Kidney (tissue), 14 donors: ENCODE data around the gene WWOX. TPM values are rescaled to one million over a fixed set of nuclear protein-coding genes. Genes with fewer than 3 reads are reported as not detected.
A peak's percentile ranks its signal among the peaks of the same experiment; 100 is the strongest.

Source experiments
- DNase-seq, 5 donors: peaks; one replicate each; pipeline ENCODE4 v3.0.0-alpha.2; 2013 to 2020
- FAIRE-seq: peaks from 2 replicates; lab custom pipeline; 2012; peaks lifted over from hg19 to GRCh38; lab: Jason Lieb, UNC
- H3K27ac ChIP-seq, 2 donors: one replicate each; pipeline ENCODE4 v1.7.0; 2013; ENCODE audit warnings: low read depth in 2 of 2, low read length in 2 of 2, inconsistent platforms in 1 of 2
- H3K27me3 ChIP-seq: one replicate; pipeline ENCODE4 v1.7.1; 2013; ENCODE audit warnings: low read length, inconsistent platforms; ENCODE audit not compliant: control insufficient read depth, insufficient read depth
- H3K36me3 ChIP-seq, 3 donors: one replicate each; pipeline versions ENCODE4 v1.7.0 to v1.7.1; 2013; ENCODE audit warnings: low read length in 3 of 3, control low read depth in 1 of 3, inconsistent platforms in 1 of 3; ENCODE audit not compliant: insufficient read depth in 3 of 3, control insufficient read depth in 2 of 3
- H3K4me1 ChIP-seq, 3 donors: one replicate each; pipeline versions ENCODE4 v1.7.0 to v1.7.1; 2013; ENCODE audit warnings: low read length in 3 of 3, inconsistent platforms in 1 of 3, low read depth in 1 of 3; ENCODE audit not compliant: control insufficient read depth in 2 of 3, insufficient read depth in 2 of 3
- H3K4me3 ChIP-seq, 3 donors: one replicate each; pipeline versions ENCODE4 v1.7.0 to v1.8.1; 2013; ENCODE audit warnings: low read length in 3 of 3, control low read depth in 1 of 3, inconsistent platforms in 1 of 3
- H3K9ac ChIP-seq, 3 donors: one replicate each; pipeline versions ENCODE4 v1.7.0 to v1.7.1; 2013; ENCODE audit warnings: low read length in 3 of 3, control low read depth in 1 of 3, inconsistent platforms in 1 of 3
- H3K9me3 ChIP-seq, 3 donors: one replicate each; pipeline versions ENCODE4 v1.7.0 to v1.7.1; 2013; ENCODE audit warnings: low read length in 3 of 3, control low read depth in 1 of 3, inconsistent platforms in 1 of 3; ENCODE audit not compliant: control insufficient read depth in 2 of 3, insufficient read depth in 1 of 3
- intact Hi-C: fragments of 100-400 bp; cut with DNase I; formaldehyde crosslinking; loops from one replicate; pipeline ENCODE4 v1.11.1; 2022
- polyA plus RNA-seq: library from polyadenylated mRNA; stranded (reverse); fragments of 350-450 nt; fragmentation: Illumina TruSeq; extraction: RNeasy Lipid Tissue Mini Kit (QIAGEN cat#74804); gene quantifications from one replicate; pipeline ENCODE4 v1.2.3, GENCODE V29; 2014; ENCODE audit warnings: low read depth, low replicate concordance; ENCODE audit not compliant: insufficient read depth
- total RNA-seq: library from RNA; stranded (reverse); fragmentation: NEBNext Ultra II Directional; extraction: Animal tissue kit (Norgen Biotek cat#: 25700); gene quantifications from one replicate; pipeline ENCODE4 v1.2.1, GENCODE V29; 2021
- TF ChIP-seq, protein P1 (sequence below): IDR thresholded peaks from 3 replicates; pipeline ENCODE4 v1.5.1; 2012; ENCODE audit warnings: mild to moderate bottlenecking, moderate library complexity, borderline replicate concordance; ENCODE audit not compliant: insufficient read depth; ENCODE audit errors: extremely low read depth
- donor health status: control.
- donor health status: control.
- donor health status: control.
- donor health status: control.
- donor health status: control.
- donor health status: DM: yes; HTN: yes; CAD: no.
- donor health status: Normal renal cell carcinoma (clear cell type).

Gene WWOX
- total and polyA plus RNA-seq, 2 donors from 2014 or later: 22.5 to 30.3 TPM

- TF ChIP-seq, protein P1, sequence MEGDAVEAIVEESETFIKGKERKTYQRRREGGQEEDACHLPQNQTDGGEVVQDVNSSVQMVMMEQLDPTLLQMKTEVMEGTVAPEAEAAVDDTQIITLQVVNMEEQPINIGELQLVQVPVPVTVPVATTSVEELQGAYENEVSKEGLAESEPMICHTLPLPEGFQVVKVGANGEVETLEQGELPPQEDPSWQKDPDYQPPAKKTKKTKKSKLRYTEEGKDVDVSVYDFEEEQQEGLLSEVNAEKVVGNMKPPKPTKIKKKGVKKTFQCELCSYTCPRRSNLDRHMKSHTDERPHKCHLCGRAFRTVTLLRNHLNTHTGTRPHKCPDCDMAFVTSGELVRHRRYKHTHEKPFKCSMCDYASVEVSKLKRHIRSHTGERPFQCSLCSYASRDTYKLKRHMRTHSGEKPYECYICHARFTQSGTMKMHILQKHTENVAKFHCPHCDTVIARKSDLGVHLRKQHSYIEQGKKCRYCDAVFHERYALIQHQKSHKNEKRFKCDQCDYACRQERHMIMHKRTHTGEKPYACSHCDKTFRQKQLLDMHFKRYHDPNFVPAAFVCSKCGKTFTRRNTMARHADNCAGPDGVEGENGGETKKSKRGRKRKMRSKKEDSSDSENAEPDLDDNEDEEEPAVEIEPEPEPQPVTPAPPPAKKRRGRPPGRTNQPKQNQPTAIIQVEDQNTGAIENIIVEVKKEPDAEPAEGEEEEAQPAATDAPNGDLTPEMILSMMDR: no peak
- no peak overlapping the region for H3K27ac ChIP-seq
- no peaks in the 10 kb centered on the region for H3K36me3 ChIP-seq
- intact Hi-C loops: no loop called here
- DNase-seq (no peak), FAIRE-seq (no peak)
- no peak overlapping the region for H3K4me3 ChIP-seq
- peaks cover 1 to 3% (median 3%) of the 10 kb centered on the region in 3 donors for H3K9me3 ChIP-seq
- peaks cover 0 to 8% (median 3%) of the 10 kb centered on the region in 3 donors for H3K4me1 ChIP-seq
- H3K27me3 ChIP-seq: no peaks in the 10 kb centered on the region
- no peak overlapping the region for H3K9ac ChIP-seq
Observed at GRCh38 chr16:79162977-79163376, 1063.5 kb downstream of the WWOX start.

DNA sequence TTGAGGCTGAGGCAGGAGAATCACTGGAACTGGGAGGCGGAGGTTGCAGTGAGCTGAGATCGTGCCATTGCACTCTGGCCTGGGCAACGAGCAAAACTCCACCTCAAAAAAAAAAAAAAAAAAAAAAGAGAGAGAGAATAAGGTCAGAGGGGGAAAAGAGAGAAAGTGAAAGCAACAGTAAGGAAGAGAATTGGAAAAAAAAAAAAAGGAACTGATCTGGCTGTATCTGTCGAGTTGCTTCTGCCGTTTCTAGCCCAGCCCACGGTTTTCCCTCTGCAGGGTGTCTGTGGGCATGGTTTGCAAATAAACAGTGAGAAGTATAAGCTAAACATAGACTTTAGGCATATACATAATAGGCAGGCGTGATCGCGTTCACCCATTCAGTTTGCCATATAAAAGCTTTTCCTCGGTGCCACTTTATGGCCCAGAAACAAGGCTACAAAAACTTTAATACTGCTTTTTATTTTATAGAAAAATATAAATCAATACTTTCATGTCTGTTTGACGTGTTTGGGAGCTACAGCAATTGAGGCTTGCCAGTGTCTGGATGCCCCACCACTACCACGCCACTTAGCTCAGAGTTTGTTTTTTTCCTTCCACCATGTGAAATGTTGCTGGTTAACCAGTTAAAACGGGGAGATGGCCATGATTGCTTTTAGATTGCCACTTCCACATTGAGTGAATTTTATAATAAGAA, 1064.4 kb downstream of the WWOX start:
- no peaks in the 10 kb centered on the region for H3K27me3 ChIP-seq
- no peak for FAIRE-seq
- intact Hi-C loops: no loop called here
- H3K9me3 ChIP-seq: peaks cover 1 to 5% (median 4%) of the 10 kb centered on the region in 3 donors
- H3K27ac ChIP-seq: no peak overlapping the region
- TF ChIP-seq, protein P1: no peak
- DNase-seq: no peak
- H3K4me3 ChIP-seq: peak overlapping the region in 2 of 3 donors; percentile 25 to 43
- H3K4me1 ChIP-seq: peaks cover 0 to 8% (median 3%) of the 10 kb centered on the region in 3 donors
- H3K9ac ChIP-seq: no peak overlapping the region
- H3K36me3 ChIP-seq: no peaks in the 10 kb centered on the region

GRCh38 chr16:79164388-79164995, 1065.0 kb downstream of the WWOX start:
- no peak for FAIRE-seq
- Histone ChIP-seq H3K4me1 (peaks cover 5 to 8% (median 5%) of the 10 kb centered on the region in 3 donors), H3K27me3 (no peaks in the 10 kb centered on the region), H3K4me3 (no peak overlapping the region), H3K9ac (no peak overlapping the region), H3K9me3 (peaks cover 1 to 5% (median 4%) of the 10 kb centered on the region in 3 donors), H3K27ac (no peak overlapping the region), H3K36me3 (no peaks in the 10 kb centered on the region)
- DNase-seq: peak in 3 of 5 donors; percentile 35 to 73 (median 68)
- intact Hi-C loops: no loop called here
- TF ChIP-seq, protein P1: no peak
